H1 (cell line): ENCODE data around the gene HNRNPAB. TPM values are rescaled to one million over a fixed set of nuclear protein-coding genes. Genes with fewer than 3 reads are reported as not detected.

Source experiments
- GTF2F1 ChIP-seq: IDR thresholded peaks from 2 replicates; pipeline ENCODE4 v1.6.1; 2012; ENCODE audit warnings: low read depth, low read length, improper control_type of control experiment, borderline replicate concordance
- NANOG ChIP-seq: IDR thresholded peaks from 2 replicates; pipeline ENCODE4 v1.6.1; 2011; ENCODE audit warnings: low read length, low read depth, mild to moderate bottlenecking, inconsistent platforms; ENCODE audit not compliant: insufficient read depth, poor library complexity, severe bottlenecking
- SP2 ChIP-seq: IDR thresholded peaks from 2 replicates; pipeline ENCODE4 v1.6.1; 2012; ENCODE audit warnings: mild to moderate bottlenecking, low read length, inconsistent platforms
- polyA plus RNA-seq, 7 experiments: library from polyadenylated mRNA; depleted of rRNA in 3 of 7; stranded (reverse) in 5 of 7; unstranded in 2 of 7; fragments of >200 nt in 5 of 7; fragments of 200-250 nt in 2 of 7; gene quantifications; 1 replicate in 5 of 7; 2 replicates in 1 of 7; 4 replicates in 1 of 7; pipeline versions ENCODE4 v1.2.1 to v1.2.3, GENCODE V29; 2011 to 2013; ENCODE audit warnings: missing spikeins in 2 of 7, mixed read lengths in 2 of 7
- total RNA-seq: library from RNA; stranded (reverse); fragmentation: NEBNext Ultra II Directional; extraction: Animal tissue kit (Norgen Biotek cat#: 25700); gene quantifications from 2 replicates; pipeline ENCODE4 v1.2.1, GENCODE V29; 2021

HNRNPAB gene
- total and polyA plus RNA-seq, 2 of the 8 experiments (the other 6 are each of a cell fraction or from before 2014, with no cell fraction given) = 373 to 563 TPM

- TF ChIP-seq SP2 = no peak
- TF ChIP-seq GTF2F1 = no peak
- TF ChIP-seq NANOG = no peak
These were observed 3.0 kb upstream of the HNRNPAB start (continued) for GRCh38 chr5:178201221-178201926.
